GM12874 (cell line): ENCODE data around the gene ZFAND3.

Source experiments
- CTCF ChIP-seq: IDR thresholded peaks from 2 replicates; pipeline ENCODE4 v1.5.1; 2011; ENCODE audit warnings: low read depth, mild to moderate bottlenecking, control low read depth, low read length, moderate library complexity; ENCODE audit not compliant: insufficient read depth

Gene ZFAND3

GRCh38 chr6:38195113-38195635 is 375.6 kb downstream of the ZFAND3 start:
- no peak for TF ChIP-seq CTCF

GRCh38 chr6:38198219-38198618 is 378.7 kb downstream of the ZFAND3 start:
- no peak for TF ChIP-seq CTCF
